ENCODE results near the gene USP22. TPM values are rescaled to one million over a fixed set of nuclear protein-coding genes. Genes with fewer than 3 reads are reported as not detected.

USP22 gene
- total and polyA plus RNA-seq, 8 donors: 157 to 229 (median 202) TPM

DNA sequence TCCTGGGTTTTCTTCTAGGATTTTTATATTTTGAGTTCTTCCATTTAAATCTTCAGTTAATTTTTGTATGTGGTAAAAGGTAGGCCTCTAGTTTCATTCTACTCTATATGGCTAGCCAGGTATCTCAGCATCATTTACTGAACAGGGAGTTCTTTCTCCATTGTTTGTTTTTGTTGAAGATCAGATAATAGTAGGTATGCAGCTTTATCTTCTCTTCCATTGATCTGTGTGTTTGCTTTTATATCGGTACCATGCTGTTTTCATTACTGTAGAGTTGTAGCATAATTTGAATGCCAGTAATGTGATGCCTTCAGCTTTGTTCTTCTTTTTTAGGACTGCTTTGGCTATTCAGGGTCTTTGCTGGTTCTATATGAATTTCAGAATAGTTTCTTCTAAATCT is 77.3 kb downstream of the USP22 start:
- DNase-seq (no peak), ATAC-seq (no peak)
- Histone ChIP-seq H3K27ac (no peak overlapping the region), H3K4me1 (no peaks in the 10 kb centered on the region), H3K9me3 (no peaks in the 10 kb centered on the region), H3K4me3 (no peak overlapping the region), H3K27me3 (no peaks in the 10 kb centered on the region), H3K36me3 (no peaks in the 10 kb centered on the region)
- intact Hi-C loops (cut with DNase I): no loop called here
- TF ChIP-seq, protein P1, sequence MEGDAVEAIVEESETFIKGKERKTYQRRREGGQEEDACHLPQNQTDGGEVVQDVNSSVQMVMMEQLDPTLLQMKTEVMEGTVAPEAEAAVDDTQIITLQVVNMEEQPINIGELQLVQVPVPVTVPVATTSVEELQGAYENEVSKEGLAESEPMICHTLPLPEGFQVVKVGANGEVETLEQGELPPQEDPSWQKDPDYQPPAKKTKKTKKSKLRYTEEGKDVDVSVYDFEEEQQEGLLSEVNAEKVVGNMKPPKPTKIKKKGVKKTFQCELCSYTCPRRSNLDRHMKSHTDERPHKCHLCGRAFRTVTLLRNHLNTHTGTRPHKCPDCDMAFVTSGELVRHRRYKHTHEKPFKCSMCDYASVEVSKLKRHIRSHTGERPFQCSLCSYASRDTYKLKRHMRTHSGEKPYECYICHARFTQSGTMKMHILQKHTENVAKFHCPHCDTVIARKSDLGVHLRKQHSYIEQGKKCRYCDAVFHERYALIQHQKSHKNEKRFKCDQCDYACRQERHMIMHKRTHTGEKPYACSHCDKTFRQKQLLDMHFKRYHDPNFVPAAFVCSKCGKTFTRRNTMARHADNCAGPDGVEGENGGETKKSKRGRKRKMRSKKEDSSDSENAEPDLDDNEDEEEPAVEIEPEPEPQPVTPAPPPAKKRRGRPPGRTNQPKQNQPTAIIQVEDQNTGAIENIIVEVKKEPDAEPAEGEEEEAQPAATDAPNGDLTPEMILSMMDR (IDR thresholded peaks at IDR 0.05): no peak

DNA sequence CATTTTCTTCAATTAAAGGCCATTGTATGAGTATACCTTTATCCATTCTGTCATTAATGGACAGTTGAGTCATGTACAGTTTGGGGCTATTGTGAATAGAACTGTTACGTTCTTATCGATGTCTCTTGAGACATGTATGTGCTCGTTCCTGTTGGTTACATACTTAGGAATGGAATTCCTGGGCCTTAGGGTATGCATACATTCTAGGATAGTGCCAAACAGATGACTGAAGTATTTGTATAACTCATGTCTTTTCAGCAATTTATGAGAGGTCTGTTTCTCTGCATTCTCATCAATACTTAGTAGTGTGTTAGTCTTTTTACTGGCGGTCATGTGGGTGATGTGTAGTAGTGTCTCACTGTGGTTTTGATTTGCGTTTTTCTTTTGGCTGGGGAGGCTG is 81.2 kb downstream of the USP22 start:
- DNase-seq: no peak
- no peaks in the 10 kb centered on the region for H3K27me3 ChIP-seq
- intact Hi-C loops (cut with DNase I): no loop called here
- no peaks in the 10 kb centered on the region for H3K36me3 ChIP-seq
- ATAC-seq: no peak
- no peaks in the 10 kb centered on the region for H3K9me3 ChIP-seq
- H3K4me3 ChIP-seq: no peak overlapping the region
- no peak overlapping the region for H3K27ac ChIP-seq
- no peaks in the 10 kb centered on the region for H3K4me1 ChIP-seq
- TF ChIP-seq, protein P1 (IDR thresholded peaks at IDR 0.05): no peak

DNA sequence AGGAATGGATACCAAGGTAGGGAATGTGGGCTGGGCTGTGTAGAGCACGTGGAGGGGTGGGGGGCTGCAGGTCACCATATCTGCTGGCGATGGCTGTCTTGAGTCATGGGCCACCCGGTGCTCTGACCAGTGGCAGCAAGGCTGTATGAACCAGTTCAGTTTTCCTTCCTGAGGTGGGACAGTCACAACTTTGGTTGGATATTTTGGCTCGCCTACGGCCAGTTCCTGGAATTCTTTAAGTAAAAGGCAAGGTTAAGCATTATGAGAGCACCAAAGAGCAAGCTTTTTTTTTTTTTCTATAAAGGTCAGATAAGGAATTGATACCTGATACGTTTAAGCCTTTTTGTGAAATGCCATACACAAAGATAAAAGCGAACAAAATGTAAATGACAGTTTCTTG is 81.9 kb downstream of the USP22 start:
- H3K4me1 ChIP-seq: peaks cover 0 to 2% of the 10 kb centered on the region in 2 donors
- no peak for ATAC-seq
- intact Hi-C loops (cut with DNase I): no loop called here
- no peak overlapping the region for H3K4me3 ChIP-seq
- TF ChIP-seq, protein P1 (IDR thresholded peaks at IDR 0.05): no peak
- no peak overlapping the region for H3K27ac ChIP-seq
- H3K27me3 ChIP-seq: no peaks in the 10 kb centered on the region
- no peaks in the 10 kb centered on the region for H3K9me3 ChIP-seq
- no peak for DNase-seq
- no peaks in the 10 kb centered on the region for H3K36me3 ChIP-seq

DNA sequence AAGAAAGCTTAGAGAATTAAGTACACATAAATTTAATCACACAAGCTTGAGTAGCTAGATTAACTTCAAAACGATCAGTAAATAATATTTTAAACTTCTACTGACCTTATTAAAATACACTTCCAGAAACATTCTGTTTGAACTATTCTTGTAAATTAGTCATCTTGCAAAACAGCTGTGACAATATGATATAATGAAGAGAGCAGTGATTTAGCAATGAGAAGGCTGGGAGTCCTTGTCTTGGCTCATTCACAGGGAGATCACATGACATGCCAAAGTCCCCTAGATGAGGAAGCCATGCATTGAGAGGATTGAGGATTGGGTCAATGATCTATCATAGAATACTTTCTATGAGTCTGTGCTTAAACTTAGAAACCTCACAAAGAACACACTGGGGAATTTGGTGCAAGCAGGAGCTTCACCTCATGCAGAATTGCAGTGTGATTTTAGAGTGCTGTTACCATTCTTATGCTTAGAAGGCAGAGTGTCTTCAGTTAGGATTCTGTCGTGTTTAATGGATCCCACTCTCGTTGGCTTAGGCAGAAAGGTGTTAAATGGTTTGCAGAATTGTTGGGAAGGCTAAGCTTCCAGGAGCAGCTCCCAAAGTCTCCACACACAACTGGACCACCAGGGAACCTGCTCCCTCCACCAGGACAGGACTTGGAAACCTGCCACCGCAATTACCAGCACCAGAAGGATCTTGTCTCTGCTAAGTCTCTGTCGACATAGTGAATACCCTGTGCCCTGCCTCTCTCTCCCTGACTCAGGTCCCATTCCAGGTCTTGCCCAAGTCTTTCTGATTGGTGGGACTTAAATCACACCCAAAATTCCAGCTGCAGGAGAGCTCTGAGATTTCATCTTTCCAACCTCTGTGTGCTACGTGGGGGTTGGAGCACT is 87.1 kb downstream of the USP22 start:
- intact Hi-C loops (cut with DNase I): no loop called here
- no peaks in the 10 kb centered on the region for H3K9me3 ChIP-seq
- peak overlapping the region in 1 of 2 donors; percentile 53 for H3K27ac ChIP-seq
- ATAC-seq: peak; percentile 79
- DNase-seq: no peak
- no peaks in the 10 kb centered on the region for H3K27me3 ChIP-seq
- TF ChIP-seq, protein P1 (IDR thresholded peaks at IDR 0.05): no peak
- H3K4me1 ChIP-seq: peaks cover 3 to 4% of the 10 kb centered on the region in 2 donors
- no peak overlapping the region for H3K4me3 ChIP-seq
- no peaks in the 10 kb centered on the region for H3K36me3 ChIP-seq

DNA sequence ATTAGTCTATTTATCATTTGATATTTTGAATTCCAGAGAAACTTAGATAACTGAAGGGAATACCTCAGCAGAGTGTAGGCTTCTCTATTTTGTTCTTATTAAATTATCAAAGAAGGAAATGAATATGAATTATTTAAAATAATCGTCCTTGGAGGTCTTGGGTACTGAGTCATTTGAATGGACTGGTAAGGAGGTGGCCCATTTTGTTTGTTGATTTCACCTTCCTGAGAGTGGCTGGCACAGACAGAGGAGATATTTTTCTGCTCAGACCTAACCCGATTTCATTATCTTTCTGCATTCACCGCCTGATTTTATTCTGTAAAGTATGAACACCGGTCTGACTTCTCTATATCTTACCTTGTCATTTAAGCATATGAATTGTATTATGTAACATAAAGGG is 88.0 kb downstream of the USP22 start:
- Histone ChIP-seq H3K9me3 (no peaks in the 10 kb centered on the region), H3K4me3 (no peak overlapping the region), H3K27me3 (no peaks in the 10 kb centered on the region), H3K36me3 (no peaks in the 10 kb centered on the region), H3K4me1 (peaks cover 3 to 4% of the 10 kb centered on the region in 2 donors), H3K27ac (peak overlapping the region; percentile 25 to 53)
- DNase-seq: no peak
- intact Hi-C loops (cut with DNase I): no loop called here
- TF ChIP-seq, protein P1 (IDR thresholded peaks at IDR 0.05): no peak
- peak; percentile 37 for ATAC-seq
